ENCODE results near the gene EGLN2.
"Not testable (repeated sequence)": the region's sequence is repeated elsewhere in the genome, so short reads cannot be mapped to it uniquely, and the experiment has no call there.

Gene EGLN2

DNA sequence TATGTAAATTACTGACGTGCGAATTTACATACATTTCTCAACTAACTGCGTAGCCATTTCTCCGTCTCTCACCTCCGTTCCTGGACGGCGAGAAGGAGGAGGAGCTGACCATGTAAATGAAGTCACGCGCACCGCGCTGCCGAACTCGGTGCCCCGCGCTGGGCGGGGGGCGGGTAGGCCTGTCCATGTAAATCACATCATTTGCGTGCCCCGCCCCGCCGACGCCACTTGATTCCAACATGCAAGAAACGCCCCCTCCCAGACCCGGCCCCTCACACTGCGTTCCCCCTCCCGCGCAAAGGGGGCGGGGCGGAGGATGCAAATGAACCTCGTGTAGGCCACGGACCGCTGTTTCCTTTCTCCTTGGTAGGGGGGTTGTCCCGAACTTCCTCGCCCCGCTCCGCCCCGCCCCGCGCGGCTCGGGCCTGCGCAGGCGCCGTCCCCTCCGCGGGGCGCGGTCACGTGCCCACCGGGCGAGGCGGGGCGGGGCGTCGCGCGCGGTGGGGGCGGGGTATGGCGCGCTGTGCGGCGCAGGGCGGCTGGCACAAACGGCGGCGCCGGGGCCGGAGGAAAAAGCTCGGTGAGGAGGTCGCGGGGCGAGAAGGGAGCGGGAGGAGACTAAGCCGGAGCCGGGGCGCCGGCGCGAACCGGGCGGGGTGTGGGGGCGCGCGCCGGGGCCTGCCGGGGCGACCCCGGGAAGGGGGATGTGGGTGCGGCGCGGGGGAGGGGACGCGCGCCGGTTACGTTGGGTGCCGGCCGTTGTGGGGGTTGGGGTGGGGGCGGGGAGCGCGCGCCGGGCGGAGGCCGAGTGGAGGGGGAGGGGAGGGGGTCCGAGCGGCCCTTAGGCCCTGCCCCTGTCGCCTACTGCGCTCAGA, at the start of gene EGLN2:
Gene EGLN2 (plus strand): TSS at position 509 of the 875 bp plus-strand sequence. CDS start 1,382 bp downstream, outside the sequence.
- peak; percentile 100 for DNase-seq (ENCODE audit: low read depth in 3 of 3)

- peak; percentile 98 to 100 (median 99) for DNase-seq (ENCODE audit: low read depth in 3 of 3)
These were observed 48.7 kb upstream of the EGLN2 start, which contains the start of gene ACTMAP for GRCh38 chr19:40750058-40750873. ACTMAP (minus strand) TSS chr19:40750477; CDS start chr19:40749803, 674 bp downstream.

DNA sequence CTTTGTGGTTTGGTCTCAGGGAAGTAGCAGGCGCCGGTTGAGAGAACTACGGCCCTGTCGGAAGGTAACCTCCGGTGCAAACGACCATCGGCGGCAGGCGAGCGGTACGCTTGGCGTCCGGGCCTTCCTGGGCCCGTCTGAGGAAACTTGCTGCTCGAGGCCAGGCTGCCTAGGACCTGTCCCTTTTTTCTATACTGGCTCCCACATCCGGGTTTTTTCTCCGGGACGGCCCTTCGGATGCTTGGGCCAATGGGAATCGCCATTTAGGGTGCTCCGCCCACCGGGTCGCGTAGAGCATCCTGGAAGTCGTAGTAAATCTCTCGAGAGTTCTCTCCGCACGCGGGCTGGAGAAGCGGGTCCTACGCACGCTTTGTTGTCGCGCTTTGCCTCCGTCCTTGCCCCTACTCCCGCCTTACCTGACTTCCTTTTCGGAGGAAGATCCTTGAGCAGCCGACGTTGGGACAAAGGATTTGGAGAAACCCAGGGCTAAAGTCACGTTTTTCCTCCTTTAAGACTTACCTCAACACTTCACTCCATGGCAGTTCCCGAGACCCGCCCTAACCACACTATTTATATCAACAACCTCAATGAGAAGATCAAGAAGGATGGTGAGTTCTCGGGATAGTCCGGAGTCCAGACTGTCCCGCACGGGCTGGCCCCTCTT, 48.0 kb upstream of the EGLN2 start, which contains the start of gene SNRPA:
Gene SNRPA (plus strand): TSS at position 330 of the 664 bp plus-strand sequence. CDS start 206 bp downstream, at position 536.
- DNase-seq (ENCODE audit: low read depth in 3 of 3), result peak; percentile 93 to 95 (median 95)

GRCh38 chr19:40752257-40752781, 46.7 kb upstream of the EGLN2 start:
- DNase-seq (ENCODE audit: low read depth in 3 of 3), result no peak

- DNase-seq (ENCODE audit: low read depth in 3 of 3), result peak; percentile 43 to 61 (median 54)
These were observed 44.3 kb upstream of the EGLN2 start for GRCh38 chr19:40754611-40755247.

- DNase-seq (ENCODE audit: low read depth in 3 of 3), result no peak
These were observed 43.8 kb upstream of the EGLN2 start for GRCh38 chr19:40755248-40755624.

- no peak for DNase-seq (ENCODE audit: low read depth in 3 of 3)
These were observed 43.2 kb upstream of the EGLN2 start for GRCh38 chr19:40755791-40756190.

DNA sequence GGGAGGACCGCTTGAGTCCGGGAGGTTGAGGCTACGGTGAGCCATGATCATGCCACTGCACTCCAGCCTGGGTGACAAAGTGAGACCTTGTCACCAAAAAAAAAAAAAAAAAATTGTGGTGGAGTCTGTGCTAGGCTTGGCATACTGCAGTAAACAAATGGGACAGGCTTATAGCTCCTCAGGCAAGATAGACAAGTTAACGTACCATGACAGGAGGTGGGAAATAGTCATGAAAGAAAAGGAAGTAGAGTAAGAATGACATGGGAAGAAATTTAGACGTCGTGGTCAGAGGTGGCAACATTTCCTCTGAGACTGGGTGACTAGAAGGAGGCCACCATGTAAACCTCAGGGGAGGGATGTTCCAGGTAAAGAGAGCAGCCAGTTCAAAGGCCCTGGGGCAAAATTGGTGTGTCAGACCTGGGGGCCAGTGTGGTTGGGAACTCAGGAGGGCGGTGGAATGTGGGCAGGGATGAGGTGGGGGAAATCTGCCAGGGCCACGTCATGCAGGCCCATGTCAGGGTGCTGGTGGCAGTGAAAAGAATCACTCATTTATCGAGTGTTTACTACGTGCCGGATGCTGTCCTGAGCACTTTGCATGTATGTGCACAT, 42.4 kb upstream of the EGLN2 start:
- no peak for DNase-seq (ENCODE audit: low read depth in 3 of 3)

- DNase-seq (ENCODE audit: low read depth in 3 of 3), result no peak
These were observed 40.5 kb upstream of the EGLN2 start for GRCh38 chr19:40758491-40758890.

- DNase-seq (ENCODE audit: low read depth in 3 of 3), result no peak
These were observed 39.6 kb upstream of the EGLN2 start for GRCh38 chr19:40759352-40759751.

- DNase-seq (ENCODE audit: low read depth in 3 of 3), result no peak
These were observed 36.1 kb upstream of the EGLN2 start for GRCh38 chr19:40762754-40763470.

GRCh38 chr19:40763526-40763925, 35.5 kb upstream of the EGLN2 start:
- DNase-seq (ENCODE audit: low read depth in 3 of 3), result no peak

DNA sequence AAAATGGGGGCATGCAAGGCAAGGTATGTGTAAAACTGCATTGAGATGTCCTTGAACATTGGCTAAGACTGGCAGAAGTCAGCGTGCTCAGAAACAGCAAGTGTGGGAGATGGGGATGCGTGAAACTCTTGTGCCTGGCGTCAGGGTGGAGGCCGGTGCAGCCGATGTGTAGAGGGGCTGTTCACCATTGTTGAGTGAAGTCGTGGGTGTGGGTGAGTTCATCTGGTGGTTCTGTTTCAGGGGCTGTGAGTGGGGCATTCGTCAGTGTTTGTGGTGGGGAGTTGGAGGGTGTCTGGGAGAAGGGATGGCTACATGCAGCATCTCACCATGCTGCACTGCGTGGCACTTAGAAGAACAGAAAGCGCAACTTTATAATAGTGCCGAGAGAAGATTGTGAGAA, 35.0 kb upstream of the EGLN2 start:
- no peak for DNase-seq (ENCODE audit: low read depth in 3 of 3)

- DNase-seq (ENCODE audit: low read depth in 3 of 3), result not testable (repeated sequence)
These were observed 32.6 kb upstream of the EGLN2 start for GRCh38 chr19:40766385-40766784.

DNA sequence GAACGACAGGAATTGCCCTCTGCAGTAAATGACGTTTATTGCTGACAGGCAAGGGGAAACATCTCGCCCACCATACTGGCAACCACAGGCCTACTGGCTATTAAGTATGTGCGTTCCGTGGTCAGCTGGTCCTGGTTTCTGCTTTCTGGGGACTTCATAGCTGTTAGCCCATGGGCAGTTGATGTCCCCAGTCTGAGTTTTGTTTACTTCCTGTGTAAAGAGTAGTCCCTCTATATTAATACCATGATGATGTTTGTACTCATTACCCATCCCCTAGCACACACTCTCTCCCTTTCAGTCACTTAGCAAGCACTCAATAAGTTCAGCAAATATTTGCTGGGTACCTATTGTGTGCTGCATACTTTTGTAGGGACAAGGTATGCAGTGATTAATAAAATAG, 30.1 kb upstream of the EGLN2 start:
- no peak for DNase-seq (ENCODE audit: low read depth in 3 of 3)

DNA sequence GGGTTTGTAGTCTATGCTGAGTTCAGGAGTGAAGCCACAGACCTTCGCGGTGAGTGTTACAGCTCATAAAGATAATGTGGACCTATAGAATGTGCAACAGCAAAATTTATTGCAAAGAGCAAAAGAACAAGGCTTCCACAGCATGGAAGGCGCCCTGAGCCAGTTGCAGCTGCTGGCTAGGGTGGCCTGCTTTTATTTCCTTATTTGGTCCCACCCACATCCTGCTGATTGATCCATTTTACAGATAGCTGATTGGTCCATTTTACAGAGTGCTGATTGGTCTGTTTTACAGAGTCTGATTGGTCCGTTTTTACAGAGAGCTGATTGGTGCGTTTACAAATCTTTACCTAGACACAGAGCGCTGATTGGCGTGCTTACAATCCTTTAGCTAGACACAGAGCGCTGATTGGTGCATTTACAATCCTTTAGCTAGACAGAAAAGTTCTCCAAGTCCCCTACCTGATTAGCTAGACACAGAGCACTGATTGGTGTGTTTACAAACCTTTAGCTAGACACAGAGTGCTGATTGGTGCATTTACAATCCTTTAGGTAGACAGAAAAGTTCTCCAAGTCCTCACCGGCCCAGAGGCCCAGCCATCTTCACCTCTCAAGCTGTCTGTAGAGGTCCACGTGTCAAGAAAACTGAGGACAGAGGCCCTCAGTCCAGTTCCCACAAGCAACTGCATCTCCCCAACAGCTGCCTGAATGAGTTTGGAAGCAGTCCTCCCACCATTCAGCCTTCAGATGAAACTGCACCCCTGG, 27.7 kb upstream of the EGLN2 start:
- DNase-seq (ENCODE audit: low read depth in 3 of 3), result not testable (repeated sequence)

GRCh38 chr19:40774916-40775631, 23.9 kb upstream of the EGLN2 start, which contains the start of gene MIA:
MIA (plus strand) TSS chr19:40775521; CDS start chr19:40775543, 22 bp downstream.
- DNase-seq (ENCODE audit: low read depth in 3 of 3), result no peak

GRCh38 chr19:40775632-40776022, 23.4 kb upstream of the EGLN2 start:
- DNase-seq (ENCODE audit: low read depth in 3 of 3), result no peak
